Measurements from ENCODE around the gene OPRPN.

OPRPN gene

GRCh38 chr4:70449220-70449619, 51.5 kb downstream of the OPRPN start (continued):
- TF ChIP-seq ZSCAN4 (tag by site-specific recombination; IDR thresholded peaks at IDR 0.05) (no peak), ZNF341 (tag by site-specific recombination; IDR thresholded peaks at IDR 0.05; ENCODE audit: low read depth) (no peak), ZNF37A (tag by site-specific recombination; IDR thresholded peaks at IDR 0.05) (no peak), ZNF776 (tag by site-specific recombination; IDR thresholded peaks at IDR 0.05; ENCODE audit: borderline replicate concordance) (no peak), ZNF660 (tag by site-specific recombination; IDR thresholded peaks at IDR 0.05) (no peak)

GRCh38 chr4:70452946-70453345, 55.2 kb downstream of the OPRPN start:
- TF ChIP-seq ZNF660 (tag by site-specific recombination; IDR thresholded peaks at IDR 0.05) (no peak), ZNF544 (tag by site-specific recombination; IDR thresholded peaks at IDR 0.05) (no peak), ZNF221 (tag by site-specific recombination; IDR thresholded peaks at IDR 0.05; ENCODE audit: borderline replicate concordance) (no peak), ZNF777 (tag by site-specific recombination; IDR thresholded peaks at IDR 0.05; ENCODE audit: borderline replicate concordance) (no peak), ZNF530 (tag by site-specific recombination; IDR thresholded peaks at IDR 0.05; ENCODE audit: low read depth) (no peak), ZNF148 (tag by site-specific recombination; IDR thresholded peaks at IDR 0.05; ENCODE audit: borderline replicate concordance) (no peak), ZNF529 (tag by site-specific recombination; IDR thresholded peaks at IDR 0.05; ENCODE audit: insufficient replicate concordance) (no peak), TCF7L2 (IDR thresholded peaks at IDR 0.05; ENCODE audit: borderline replicate concordance, low read depth, low read length) (no peak), ZNF596 (tag by site-specific recombination; IDR thresholded peaks at IDR 0.05) (no peak), MZF1 (tag by site-specific recombination; IDR thresholded peaks at IDR 0.05; ENCODE audit: borderline replicate concordance) (no peak), ZNF792 (tag by site-specific recombination; IDR thresholded peaks at IDR 0.05) (no peak), CTCF (tag by site-specific recombination; IDR thresholded peaks at IDR 0.05) (no peak), ZNF645 (tag by site-specific recombination; IDR thresholded peaks at IDR 0.05) (no peak), ZNF416 (tag by site-specific recombination; IDR thresholded peaks at IDR 0.05) (no peak), ZFP69B (tag by site-specific recombination; IDR thresholded peaks at IDR 0.05) (no peak)
- no peak overlapping the region for H3K4me3 ChIP-seq (ENCODE audit: low read depth, low read length)
- CTCF ChIA-PET = no interaction called here
- no peaks in the 10 kb centered on the region for H3K9me3 ChIP-seq (ENCODE audit: control insufficient read depth, insufficient read depth, low read depth, low read length)
- no peaks in the 10 kb centered on the region for H3K4me1 ChIP-seq (ENCODE audit: control insufficient read depth, insufficient read depth, low read length)
- no peak overlapping the region for H3K27ac ChIP-seq (ENCODE audit: extremely low read depth, low read depth, low read length)
- H3K36me3 ChIP-seq (ENCODE audit: control insufficient read depth in 2 of 2, insufficient read depth in 1 of 2, low read length in 2 of 2) = no peaks in the 10 kb centered on the region
- POLR2A ChIA-PET = no interaction called here
